Activated T-helper 1 cell treated with anti-CD3 and anti-CD28 coated beads, Interleukin-12 subunit alpha, Interleukin-12 subunit beta, Interleukin-2, Interleukin-4 antibody, amounts not matched to agents 30 ng/mL and 10 ng/mL and 1 ng/mL, durations not matched to agents 14 hours and 24 hours and 36 hours (primary cell): ENCODE results near the gene SLC35F3. TPM values are rescaled to one million over a fixed set of nuclear protein-coding genes. Genes with fewer than 3 reads are reported as not detected.

ENCODE experiments used
- DNase-seq: peaks from one replicate; pipeline ENCODE4 v3.0.0; 2021; ENCODE audit warnings: low spot score
- H3K27ac Mint-ChIP-seq: one replicate; pipeline ENCODE4 v1.8.0; 2021; ENCODE audit warnings: mild to moderate bottlenecking, mixed read lengths
- H3K27me3 Mint-ChIP-seq: one replicate; pipeline ENCODE4 v1.8.0; 2022; ENCODE audit warnings: mild to moderate bottlenecking, moderate library complexity, mixed read lengths; ENCODE audit not compliant: insufficient read depth
- H3K36me3 Mint-ChIP-seq: one replicate; pipeline ENCODE4 v1.8.0; 2021; ENCODE audit warnings: low read depth, mixed read lengths
- H3K4me1 Mint-ChIP-seq: one replicate; pipeline ENCODE4 v1.8.0; 2021; ENCODE audit warnings: low read depth, mixed read lengths
- H3K4me3 Mint-ChIP-seq: one replicate; pipeline ENCODE4 v1.8.0; 2021; ENCODE audit warnings: mild to moderate bottlenecking, moderate library complexity, mixed read lengths
- H3K9me3 Mint-ChIP-seq: one replicate; pipeline ENCODE4 v1.8.0; 2021; ENCODE audit warnings: mixed read lengths
- intact Hi-C: fragments of 100-400 bp; cut with micrococcal nuclease; formaldehyde crosslinking; loops from one replicate; pipeline ENCODE4 v1.15.1; 2024
- total RNA-seq: library from RNA; stranded (reverse); gene quantifications from 2 replicates; pipeline ENCODE4 v1.2.3, GENCODE V29; 2022

SLC35F3 gene
- total RNA-seq, 1 donor from 2014 or later, result 7.9 TPM

DNA sequence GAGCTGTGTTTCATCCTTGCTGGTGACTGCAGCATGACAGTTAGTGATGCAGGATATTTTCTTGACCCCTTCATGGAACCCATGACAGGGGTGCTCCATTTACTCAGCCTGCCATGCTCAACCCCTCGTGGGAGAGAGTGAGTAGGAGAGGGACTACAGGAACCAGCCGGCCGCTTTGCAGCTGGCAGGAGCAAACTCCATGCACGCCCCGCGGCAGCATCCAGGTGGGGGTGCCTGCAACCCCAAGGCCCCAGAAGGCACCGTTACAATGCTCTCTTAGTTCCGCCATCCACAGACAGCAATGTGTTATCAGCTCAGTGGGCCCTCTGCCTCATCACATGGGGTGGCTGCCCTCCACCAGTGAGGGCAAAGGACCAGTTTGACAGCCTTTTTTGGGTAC, 135.1 kb downstream of the SLC35F3 start:
- H3K27me3 Mint-ChIP-seq, result peaks cover 1% of the 10 kb centered on the region
- no peaks in the 10 kb centered on the region for H3K36me3 Mint-ChIP-seq
- H3K4me3 Mint-ChIP-seq, result no peak overlapping the region
- intact Hi-C loops, result no loop called here
- no peaks in the 10 kb centered on the region for H3K9me3 Mint-ChIP-seq
- no peak for DNase-seq
- no peak overlapping the region for H3K27ac Mint-ChIP-seq
- H3K4me1 Mint-ChIP-seq, result no peaks in the 10 kb centered on the region

GRCh38 chr1:234040446-234041317, 136.2 kb downstream of the SLC35F3 start:
- Mint-ChIP-seq H3K4me3 (no peak overlapping the region), H3K9me3 (no peaks in the 10 kb centered on the region), H3K4me1 (no peaks in the 10 kb centered on the region), H3K27ac (no peak overlapping the region), H3K36me3 (no peaks in the 10 kb centered on the region), H3K27me3 (peaks cover 3% of the 10 kb centered on the region)
- intact Hi-C loops, result no loop called here
- no peak for DNase-seq

DNA sequence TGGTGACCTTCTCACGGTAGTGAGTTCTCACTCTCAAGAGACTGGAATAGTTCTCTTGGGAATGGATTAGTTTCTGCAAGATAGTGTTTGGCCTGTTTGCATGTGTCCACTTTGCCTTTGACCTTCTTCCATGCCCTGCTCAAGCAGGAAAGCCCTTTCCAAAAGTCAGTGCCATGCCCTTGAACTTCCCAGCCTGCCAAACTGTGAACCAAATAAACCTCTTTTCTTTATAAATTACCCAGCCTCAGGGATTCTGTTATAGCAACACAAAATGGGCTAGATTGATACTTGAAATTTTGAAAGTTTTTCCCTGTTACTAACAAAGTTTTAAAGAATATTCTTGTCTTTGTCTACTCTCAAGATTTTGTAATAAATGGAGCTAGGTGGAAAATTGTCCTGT, 139.6 kb downstream of the SLC35F3 start:
- H3K4me3 Mint-ChIP-seq, result no peak overlapping the region
- H3K27me3 Mint-ChIP-seq, result peaks cover 6% of the 10 kb centered on the region
- no peaks in the 10 kb centered on the region for H3K4me1 Mint-ChIP-seq
- H3K27ac Mint-ChIP-seq, result no peak overlapping the region
- intact Hi-C loops, result no loop called here
- DNase-seq, result no peak
- no peaks in the 10 kb centered on the region for H3K36me3 Mint-ChIP-seq
- no peaks in the 10 kb centered on the region for H3K9me3 Mint-ChIP-seq

DNA sequence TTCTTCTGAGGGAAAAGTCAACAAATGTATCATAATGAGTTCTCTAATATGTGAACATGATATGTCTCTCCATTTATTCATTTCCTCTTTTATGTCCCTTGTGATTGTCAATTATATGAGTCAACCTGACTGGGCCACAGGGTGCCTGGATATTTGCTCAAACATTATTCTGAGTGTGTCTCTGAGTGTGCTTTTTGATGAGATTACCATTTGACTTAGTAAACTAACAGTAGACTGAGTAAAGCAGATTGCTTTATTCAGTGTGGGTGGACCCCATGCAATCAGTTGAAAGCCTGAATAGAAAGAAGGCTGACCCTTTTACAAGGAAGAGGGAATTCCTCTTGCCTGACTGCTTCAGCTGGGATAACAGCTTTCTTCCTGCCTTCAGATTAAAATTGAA, 142.6 kb downstream of the SLC35F3 start:
- H3K9me3 Mint-ChIP-seq, result no peaks in the 10 kb centered on the region
- no peaks in the 10 kb centered on the region for H3K36me3 Mint-ChIP-seq
- no peak overlapping the region for H3K4me3 Mint-ChIP-seq
- H3K4me1 Mint-ChIP-seq, result no peaks in the 10 kb centered on the region
- no peak overlapping the region for H3K27ac Mint-ChIP-seq
- DNase-seq, result no peak
- intact Hi-C loops, result no loop called here
- peaks cover 6% of the 10 kb centered on the region for H3K27me3 Mint-ChIP-seq

GRCh38 chr1:234062166-234062565, 157.7 kb downstream of the SLC35F3 start:
- no peaks in the 10 kb centered on the region for H3K36me3 Mint-ChIP-seq
- DNase-seq, result no peak
- no peak overlapping the region for H3K27ac Mint-ChIP-seq
- intact Hi-C loops, result no loop called here
- no peak overlapping the region for H3K4me3 Mint-ChIP-seq
- H3K4me1 Mint-ChIP-seq, result no peaks in the 10 kb centered on the region
- H3K9me3 Mint-ChIP-seq, result no peaks in the 10 kb centered on the region
- H3K27me3 Mint-ChIP-seq, result peaks cover 6% of the 10 kb centered on the region

DNA sequence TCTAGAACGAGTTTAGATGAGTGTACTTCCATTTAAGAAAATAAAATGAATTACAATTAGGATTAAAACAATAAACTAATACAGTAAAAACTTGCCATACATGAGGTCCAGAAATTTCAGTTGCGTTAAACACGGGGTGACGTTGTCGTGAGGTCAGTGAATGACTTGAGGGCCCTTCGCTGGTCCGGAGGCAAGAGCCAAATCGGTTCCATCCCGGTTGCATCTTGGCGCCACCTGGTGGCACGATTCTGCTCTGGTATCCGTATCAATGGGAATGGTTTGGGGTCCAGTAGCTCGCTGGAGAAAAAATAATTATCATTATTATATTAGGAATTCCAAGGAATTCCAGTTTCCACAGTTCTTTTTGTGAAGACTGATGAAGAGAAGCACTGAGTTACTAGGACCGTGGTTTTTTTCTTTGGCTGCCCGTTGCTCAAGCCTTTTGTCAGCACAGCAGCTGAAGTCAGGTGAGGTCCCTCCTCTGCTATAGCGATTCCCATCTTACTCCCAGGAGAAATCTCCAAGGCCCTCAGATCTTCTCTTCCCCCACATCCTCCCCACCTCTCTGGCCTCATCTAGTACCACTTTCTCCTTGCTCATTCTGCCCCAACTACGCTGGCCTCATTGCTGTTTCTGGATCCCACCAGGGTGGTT, 161.4 kb downstream of the SLC35F3 start:
- H3K27ac Mint-ChIP-seq, result no peak overlapping the region
- peak; percentile 40 for DNase-seq
- H3K36me3 Mint-ChIP-seq, result no peaks in the 10 kb centered on the region
- intact Hi-C loops, result loop anchor here (1.0 kb wide), 3 partner anchors 625 to 762 kb away; no protein-coding TSS in a partner anchor
- H3K9me3 Mint-ChIP-seq, result no peaks in the 10 kb centered on the region
- no peaks in the 10 kb centered on the region for H3K4me1 Mint-ChIP-seq
- H3K4me3 Mint-ChIP-seq, result no peak overlapping the region
- peaks cover 6% of the 10 kb centered on the region for H3K27me3 Mint-ChIP-seq

DNA sequence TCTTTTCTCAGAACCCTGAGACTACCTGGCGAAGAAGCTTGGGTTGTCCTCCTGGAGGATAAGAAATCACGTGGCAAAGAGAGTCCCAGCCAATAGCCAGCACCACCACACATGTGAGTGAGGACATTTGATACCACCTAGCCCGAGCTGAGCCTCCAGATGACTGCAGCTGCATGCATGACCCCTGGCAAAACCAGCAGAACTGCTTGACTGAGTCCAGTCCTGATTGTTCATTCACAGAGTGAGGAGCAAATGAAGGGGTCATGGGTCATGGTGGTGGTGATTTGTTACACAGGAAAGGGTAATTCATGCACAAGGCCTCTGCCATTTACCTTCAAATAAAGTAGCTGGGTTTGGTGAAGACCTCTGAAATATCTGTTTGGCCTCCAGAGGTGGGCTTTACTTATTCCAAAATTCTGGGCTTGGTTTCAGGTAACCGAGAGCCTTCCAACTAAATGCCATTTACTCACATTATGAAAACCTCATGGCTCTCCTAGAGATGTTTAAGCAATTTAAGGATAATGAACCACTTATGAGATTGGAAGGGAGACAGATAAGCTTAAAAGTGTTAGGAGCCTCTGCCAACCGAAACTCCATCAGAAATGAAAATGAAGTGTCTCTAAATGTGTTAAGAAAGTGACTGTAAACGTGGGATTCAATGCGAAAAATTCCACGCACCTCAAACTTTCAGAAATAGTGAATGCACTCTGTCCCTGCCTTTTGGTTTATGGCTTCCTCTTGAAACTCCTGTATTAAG, 163.3 kb downstream of the SLC35F3 start:
- Mint-ChIP-seq H3K27ac (no peak overlapping the region), H3K9me3 (no peaks in the 10 kb centered on the region), H3K36me3 (no peaks in the 10 kb centered on the region), H3K4me3 (no peak overlapping the region), H3K4me1 (no peaks in the 10 kb centered on the region), H3K27me3 (peaks cover 6% of the 10 kb centered on the region)
- no peak for DNase-seq
- intact Hi-C loops, result no loop called here

DNA sequence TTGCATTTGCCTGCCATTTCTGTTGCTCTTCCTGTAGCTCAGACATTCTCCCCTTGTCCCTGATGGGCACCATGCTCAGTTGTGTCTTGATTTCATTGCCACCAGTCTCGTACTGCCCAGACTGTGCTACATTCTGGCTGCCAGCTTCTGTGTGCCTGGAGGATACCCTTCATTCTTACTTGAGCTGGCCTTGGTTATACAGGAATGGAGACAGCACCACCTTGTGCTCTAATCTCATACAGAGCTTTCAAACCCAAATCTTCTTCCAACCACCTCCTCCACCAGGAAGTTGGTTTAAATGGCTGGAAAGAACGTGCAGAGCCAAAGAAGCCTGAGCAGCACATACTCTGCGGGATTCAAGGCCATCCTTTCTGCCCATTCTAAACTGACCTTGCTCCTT, 165.3 kb downstream of the SLC35F3 start:
- no peaks in the 10 kb centered on the region for H3K9me3 Mint-ChIP-seq
- no peak overlapping the region for H3K4me3 Mint-ChIP-seq
- no peak for DNase-seq
- peaks cover 4% of the 10 kb centered on the region for H3K27me3 Mint-ChIP-seq
- no peak overlapping the region for H3K27ac Mint-ChIP-seq
- H3K36me3 Mint-ChIP-seq, result no peaks in the 10 kb centered on the region
- no peaks in the 10 kb centered on the region for H3K4me1 Mint-ChIP-seq
- intact Hi-C loops, result loop anchor here (10.0 kb wide), 1 partner anchor 65 kb away; no protein-coding TSS in a partner anchor

- Mint-ChIP-seq H3K27me3 (peaks cover 1% of the 10 kb centered on the region), H3K4me1 (no peaks in the 10 kb centered on the region), H3K36me3 (no peaks in the 10 kb centered on the region), H3K27ac (no peak overlapping the region), H3K4me3 (no peak overlapping the region), H3K9me3 (no peaks in the 10 kb centered on the region)
- intact Hi-C loops, result loop anchor here (10.0 kb wide), 1 partner anchor 62 kb away; no protein-coding TSS in a partner anchor
- no peak for DNase-seq
Observed at GRCh38 chr1:234072793-234073192, 168.3 kb downstream of the SLC35F3 start.

- no peaks in the 10 kb centered on the region for H3K4me1 Mint-ChIP-seq
- intact Hi-C loops, result loop anchor here (10.0 kb wide), 1 partner anchor 57 kb away; no protein-coding TSS in a partner anchor
- peaks cover 5% of the 10 kb centered on the region for H3K27me3 Mint-ChIP-seq
- H3K36me3 Mint-ChIP-seq, result no peaks in the 10 kb centered on the region
- no peak overlapping the region for H3K27ac Mint-ChIP-seq
- DNase-seq, result no peak
- H3K4me3 Mint-ChIP-seq, result no peak overlapping the region
- no peaks in the 10 kb centered on the region for H3K9me3 Mint-ChIP-seq
Observed at GRCh38 chr1:234078143-234078542, 173.7 kb downstream of the SLC35F3 start.

GRCh38 chr1:234079896-234080295, 175.4 kb downstream of the SLC35F3 start:
- H3K27ac Mint-ChIP-seq, result no peak overlapping the region
- H3K9me3 Mint-ChIP-seq, result no peaks in the 10 kb centered on the region
- H3K4me3 Mint-ChIP-seq, result no peak overlapping the region
- intact Hi-C loops, result loop anchor here (10.0 kb wide), 1 partner anchor 55 kb away; no protein-coding TSS in a partner anchor
- H3K4me1 Mint-ChIP-seq, result no peaks in the 10 kb centered on the region
- H3K27me3 Mint-ChIP-seq, result peaks cover 5% of the 10 kb centered on the region
- no peaks in the 10 kb centered on the region for H3K36me3 Mint-ChIP-seq
- no peak for DNase-seq

GRCh38 chr1:234083460-234083859, 179.0 kb downstream of the SLC35F3 start:
- DNase-seq, result no peak
- H3K4me3 Mint-ChIP-seq, result no peak overlapping the region
- peaks cover 7% of the 10 kb centered on the region for H3K27me3 Mint-ChIP-seq

DNA sequence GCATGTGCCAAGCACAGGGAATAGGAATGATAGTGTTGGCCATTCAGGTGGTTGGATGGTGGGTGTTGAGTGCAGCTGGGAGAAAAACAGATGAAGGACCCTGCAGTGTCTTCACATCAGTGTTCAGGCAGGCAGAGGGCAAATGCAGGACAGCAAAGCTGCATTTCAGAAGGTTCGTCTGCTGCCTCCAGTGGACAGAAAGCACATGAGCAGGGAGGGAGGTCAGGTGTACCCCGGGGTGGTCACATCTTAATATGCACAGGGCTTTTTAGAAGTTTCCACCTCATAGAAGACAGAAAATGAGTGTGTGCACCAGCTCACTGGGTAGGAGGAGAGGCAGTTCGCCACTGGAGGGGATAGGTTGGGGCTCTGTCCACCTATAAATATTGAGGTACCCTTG, 184.9 kb downstream of the SLC35F3 start:
- DNase-seq, result no peak
- Mint-ChIP-seq H3K4me3 (no peak overlapping the region), H3K27me3 (peaks cover 5% of the 10 kb centered on the region), H3K36me3 (no peaks in the 10 kb centered on the region), H3K9me3 (no peaks in the 10 kb centered on the region), H3K4me1 (no peaks in the 10 kb centered on the region), H3K27ac (no peak overlapping the region)
- intact Hi-C loops, result no loop called here

More at GRCh38 chr1:234083460-234083859, 179.0 kb downstream of the SLC35F3 start:
- H3K9me3 Mint-ChIP-seq, result no peaks in the 10 kb centered on the region
- no peaks in the 10 kb centered on the region for H3K36me3 Mint-ChIP-seq
- no peaks in the 10 kb centered on the region for H3K4me1 Mint-ChIP-seq
- intact Hi-C loops, result no loop called here
- H3K27ac Mint-ChIP-seq, result no peak overlapping the region
